SK-N-MC (cell line): ENCODE data around the gene MAGEA6.

ENCODE experiments used
- EZH2 ChIP-seq: fragments of 200-600 bp; sonication (generic); IDR thresholded peaks from one replicate; pipeline ENCODE4 v1.6.1; 2017; ENCODE audit warnings: antibody characterized with exemption
- POLR2AphosphoS5 ChIP-seq: IDR thresholded peaks from 2 replicates; pipeline ENCODE4 v1.6.1; 2012; ENCODE audit warnings: mild to moderate bottlenecking, low read depth, low read length, borderline replicate concordance

DNA sequence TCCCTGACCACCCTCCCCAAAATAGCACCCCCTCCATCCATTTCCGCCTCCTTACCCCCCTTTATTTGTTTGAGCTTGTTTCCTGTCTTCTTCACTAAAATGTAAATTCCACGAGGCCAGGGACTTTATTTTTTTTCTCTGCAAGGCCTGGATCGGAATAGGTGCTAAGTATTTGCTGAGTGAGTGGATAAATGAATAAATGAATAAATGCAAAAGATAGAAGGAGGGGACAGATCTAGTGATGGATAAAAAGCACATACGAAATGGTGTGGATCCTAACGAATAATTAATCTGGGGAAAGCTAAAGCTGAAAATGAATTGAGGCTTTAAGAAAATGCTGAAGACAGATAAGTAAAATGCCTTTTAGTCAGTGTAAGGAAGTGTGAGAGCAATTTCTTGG lies 48.9 kb upstream of the MAGEA6 start:
- TF ChIP-seq POLR2AphosphoS5 (no peak), EZH2 (no peak)
